ENCODE data around the gene TPSD1. TPM values are rescaled to one million over a fixed set of nuclear protein-coding genes. Genes with fewer than 3 reads are reported as not detected.

The TPSD1 gene
- total and polyA plus RNA-seq, 2 experiments from 2014 or later, result 0.17 TPM; not detected in 1

DNA sequence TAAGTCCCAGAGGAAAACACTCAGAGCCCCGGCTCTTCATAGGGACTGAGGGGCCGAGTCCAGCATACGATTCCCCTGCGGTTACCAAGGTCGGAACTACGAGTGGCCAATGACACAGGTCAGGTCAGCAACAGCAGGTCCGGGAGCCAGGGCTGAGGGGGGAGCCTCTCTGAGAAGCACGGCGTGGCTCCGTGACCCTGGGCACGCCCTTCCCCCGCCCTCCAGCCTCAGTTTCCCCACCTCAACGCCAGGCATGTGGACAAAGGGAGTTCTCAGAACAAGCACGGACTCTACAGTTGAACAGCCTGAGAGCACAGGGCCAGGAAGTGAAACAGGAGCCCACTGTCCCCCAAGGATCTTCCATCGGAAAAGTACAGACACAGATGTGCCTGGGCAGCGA, 25.6 kb downstream of the TPSD1 start:
- no peak overlapping the region for H3K27ac Mint-ChIP-seq

More for the DNA sequence above, 25.6 kb downstream of the TPSD1 start:
- H3K27me3 ChIP-seq (ENCODE audit: insufficient read depth), result no peaks in the 10 kb centered on the region
- H3K4me2 ChIP-seq, result no peak overlapping the region
- TF ChIP-seq NANOG (IDR thresholded peaks at IDR 0.05; ENCODE audit: borderline replicate concordance) (no peak), POLR2AphosphoS5 (IDR thresholded peaks at IDR 0.05; ENCODE audit: low read depth) (no peak), EZH2 (IDR thresholded peaks at IDR 0.05; ENCODE audit: low read depth, unreplicated experiment) (no peak), CREB1 (CRISPR knock-in tag; IDR thresholded peaks at IDR 0.05; ENCODE audit: low read depth) (no peak), ZNF331 (CRISPR knock-in tag; IDR thresholded peaks at IDR 0.05; ENCODE audit: low read depth) (no peak), REST (IDR thresholded peaks at IDR 0.05; ENCODE audit: unreplicated experiment) (no peak), EZH2phosphoT487 (IDR thresholded peaks at IDR 0.05; ENCODE audit: unreplicated experiment) (no peak), ZNF114 (CRISPR knock-in tag; IDR thresholded peaks at IDR 0.05) (no peak), STAT1 (IDR thresholded peaks at IDR 0.05; ENCODE audit: unreplicated experiment) (no peak), ETS1 (IDR thresholded peaks at IDR 0.05) (no peak), JUNB (IDR thresholded peaks at IDR 0.05; ENCODE audit: unreplicated experiment) (no peak)
- TF ChIP-seq, protein P1, sequence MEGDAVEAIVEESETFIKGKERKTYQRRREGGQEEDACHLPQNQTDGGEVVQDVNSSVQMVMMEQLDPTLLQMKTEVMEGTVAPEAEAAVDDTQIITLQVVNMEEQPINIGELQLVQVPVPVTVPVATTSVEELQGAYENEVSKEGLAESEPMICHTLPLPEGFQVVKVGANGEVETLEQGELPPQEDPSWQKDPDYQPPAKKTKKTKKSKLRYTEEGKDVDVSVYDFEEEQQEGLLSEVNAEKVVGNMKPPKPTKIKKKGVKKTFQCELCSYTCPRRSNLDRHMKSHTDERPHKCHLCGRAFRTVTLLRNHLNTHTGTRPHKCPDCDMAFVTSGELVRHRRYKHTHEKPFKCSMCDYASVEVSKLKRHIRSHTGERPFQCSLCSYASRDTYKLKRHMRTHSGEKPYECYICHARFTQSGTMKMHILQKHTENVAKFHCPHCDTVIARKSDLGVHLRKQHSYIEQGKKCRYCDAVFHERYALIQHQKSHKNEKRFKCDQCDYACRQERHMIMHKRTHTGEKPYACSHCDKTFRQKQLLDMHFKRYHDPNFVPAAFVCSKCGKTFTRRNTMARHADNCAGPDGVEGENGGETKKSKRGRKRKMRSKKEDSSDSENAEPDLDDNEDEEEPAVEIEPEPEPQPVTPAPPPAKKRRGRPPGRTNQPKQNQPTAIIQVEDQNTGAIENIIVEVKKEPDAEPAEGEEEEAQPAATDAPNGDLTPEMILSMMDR (conservative IDR thresholded peaks at IDR 0.05; ENCODE audit: low read depth in 2 of 2), result no peak
- TF ChIP-seq, protein P2, sequence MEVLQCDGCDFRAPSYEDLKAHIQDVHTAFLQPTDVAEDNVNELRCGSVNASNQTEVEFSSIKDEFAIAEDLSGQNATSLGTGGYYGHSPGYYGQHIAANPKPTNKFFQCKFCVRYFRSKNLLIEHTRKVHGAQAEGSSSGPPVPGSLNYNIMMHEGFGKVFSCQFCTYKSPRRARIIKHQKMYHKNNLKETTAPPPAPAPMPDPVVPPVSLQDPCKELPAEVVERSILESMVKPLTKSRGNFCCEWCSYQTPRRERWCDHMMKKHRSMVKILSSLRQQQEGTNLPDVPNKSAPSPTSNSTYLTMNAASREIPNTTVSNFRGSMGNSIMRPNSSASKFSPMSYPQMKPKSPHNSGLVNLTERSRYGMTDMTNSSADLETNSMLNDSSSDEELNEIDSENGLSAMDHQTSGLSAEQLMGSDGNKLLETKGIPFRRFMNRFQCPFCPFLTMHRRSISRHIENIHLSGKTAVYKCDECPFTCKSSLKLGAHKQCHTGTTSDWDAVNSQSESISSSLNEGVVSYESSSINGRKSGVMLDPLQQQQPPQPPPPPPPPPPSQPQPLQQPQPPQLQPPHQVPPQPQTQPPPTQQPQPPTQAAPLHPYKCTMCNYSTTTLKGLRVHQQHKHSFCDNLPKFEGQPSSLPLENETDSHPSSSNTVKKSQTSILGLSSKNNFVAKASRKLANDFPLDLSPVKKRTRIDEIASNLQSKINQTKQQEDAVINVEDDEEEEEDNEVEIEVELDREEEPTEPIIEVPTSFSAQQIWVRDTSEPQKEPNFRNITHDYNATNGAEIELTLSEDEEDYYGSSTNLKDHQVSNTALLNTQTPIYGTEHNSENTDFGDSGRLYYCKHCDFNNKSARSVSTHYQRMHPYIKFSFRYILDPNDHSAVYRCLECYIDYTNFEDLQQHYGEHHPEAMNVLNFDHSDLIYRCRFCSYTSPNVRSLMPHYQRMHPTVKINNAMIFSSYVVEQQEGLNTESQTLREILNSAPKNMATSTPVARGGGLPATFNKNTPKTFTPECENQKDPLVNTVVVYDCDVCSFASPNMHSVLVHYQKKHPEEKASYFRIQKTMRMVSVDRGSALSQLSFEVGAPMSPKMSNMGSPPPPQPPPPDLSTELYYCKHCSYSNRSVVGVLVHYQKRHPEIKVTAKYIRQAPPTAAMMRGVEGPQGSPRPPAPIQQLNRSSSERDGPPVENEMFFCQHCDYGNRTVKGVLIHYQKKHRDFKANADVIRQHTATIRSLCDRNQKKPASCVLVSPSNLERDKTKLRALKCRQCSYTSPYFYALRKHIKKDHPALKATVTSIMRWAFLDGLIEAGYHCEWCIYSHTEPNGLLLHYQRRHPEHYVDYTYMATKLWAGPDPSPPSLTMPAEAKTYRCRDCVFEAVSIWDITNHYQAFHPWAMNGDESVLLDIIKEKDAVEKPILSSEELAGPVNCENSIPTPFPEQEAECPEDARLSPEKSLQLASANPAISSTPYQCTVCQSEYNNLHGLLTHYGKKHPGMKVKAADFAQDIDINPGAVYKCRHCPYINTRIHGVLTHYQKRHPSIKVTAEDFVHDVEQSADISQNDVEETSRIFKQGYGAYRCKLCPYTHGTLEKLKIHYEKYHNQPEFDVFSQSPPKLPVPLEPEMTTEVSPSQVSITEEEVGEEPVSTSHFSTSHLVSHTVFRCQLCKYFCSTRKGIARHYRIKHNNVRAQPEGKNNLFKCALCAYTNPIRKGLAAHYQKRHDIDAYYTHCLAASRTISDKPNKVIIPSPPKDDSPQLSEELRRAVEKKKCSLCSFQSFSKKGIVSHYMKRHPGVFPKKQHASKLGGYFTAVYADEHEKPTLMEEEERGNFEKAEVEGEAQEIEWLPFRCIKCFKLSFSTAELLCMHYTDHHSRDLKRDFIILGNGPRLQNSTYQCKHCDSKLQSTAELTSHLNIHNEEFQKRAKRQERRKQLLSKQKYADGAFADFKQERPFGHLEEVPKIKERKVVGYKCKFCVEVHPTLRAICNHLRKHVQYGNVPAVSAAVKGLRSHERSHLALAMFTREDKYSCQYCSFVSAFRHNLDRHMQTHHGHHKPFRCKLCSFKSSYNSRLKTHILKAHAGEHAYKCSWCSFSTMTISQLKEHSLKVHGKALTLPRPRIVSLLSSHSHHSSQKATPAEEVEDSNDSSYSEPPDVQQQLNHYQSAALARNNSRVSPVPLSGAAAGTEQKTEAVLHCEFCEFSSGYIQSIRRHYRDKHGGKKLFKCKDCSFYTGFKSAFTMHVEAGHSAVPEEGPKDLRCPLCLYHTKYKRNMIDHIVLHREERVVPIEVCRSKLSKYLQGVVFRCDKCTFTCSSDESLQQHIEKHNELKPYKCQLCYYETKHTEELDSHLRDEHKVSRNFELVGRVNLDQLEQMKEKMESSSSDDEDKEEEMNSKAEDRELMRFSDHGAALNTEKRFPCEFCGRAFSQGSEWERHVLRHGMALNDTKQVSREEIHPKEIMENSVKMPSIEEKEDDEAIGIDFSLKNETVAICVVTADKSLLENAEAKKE (CRISPR knock-in tag; IDR thresholded peaks at IDR 0.05), result no peak
- Mint-ChIP-seq H3K9me3 (no peaks in the 10 kb centered on the region), H3K27me3 (ENCODE audit: insufficient read depth, low read depth, poor library complexity) (peaks cover 16% of the 10 kb centered on the region), H3K36me3 (ENCODE audit: low read depth) (no peaks in the 10 kb centered on the region), H3K4me3 (no peak overlapping the region), H3K4me1 (peaks cover 14% of the 10 kb centered on the region)
- H3F3A ChIP-seq (replicated peaks; ENCODE audit: low read depth), result no peaks in the 10 kb centered on the region
- no peak overlapping the region for H3K27ac ChIP-seq (ENCODE audit: low read depth)
- no peaks in the 10 kb centered on the region for H3K9me2 ChIP-seq (ENCODE audit: insufficient read depth)
- no peaks in the 10 kb centered on the region for H3K79me2 ChIP-seq (replicated peaks; ENCODE audit: insufficient read depth)
- no peaks in the 10 kb centered on the region for H4K20me1 ChIP-seq (replicated peaks; ENCODE audit: insufficient read depth)
- no peak overlapping the region for H3K4me3 ChIP-seq
- H3K36me3 ChIP-seq (ENCODE audit: insufficient read depth), result no peaks in the 10 kb centered on the region
- no peak for ATAC-seq
- no peak overlapping the region for H2AFZ ChIP-seq
- peaks cover 13% of the 10 kb centered on the region; the same call in 1 of the 2 replicates for H3K4me1 ChIP-seq (ENCODE audit: insufficient read depth)
- no peak for DNase-seq (ENCODE audit: low spot score)
